DMS 273 (cell line): ENCODE results near the gene PCBP3.

Experiments
- DNase-seq: peaks from one replicate; lab custom pipeline; 2025; ENCODE audit not compliant: unreplicated experiment; lab: John Stamatoyannopoulos, UW

PCBP3 gene

GRCh38 chr21:45778686-45779085 is 135.2 kb downstream of the PCBP3 start:
- DNase-seq, result no peak

- no peak for DNase-seq
Observed at GRCh38 chr21:45779226-45779625, 135.7 kb downstream of the PCBP3 start.

GRCh38 chr21:45780647-45781046 is 137.1 kb downstream of the PCBP3 start:
- no peak for DNase-seq

- no peak for DNase-seq
Observed at GRCh38 chr21:45781741-45782140, 138.2 kb downstream of the PCBP3 start.

- DNase-seq, result no peak
Observed at GRCh38 chr21:45786660-45787059, 143.1 kb downstream of the PCBP3 start.

GRCh38 chr21:45787371-45787770 is 143.8 kb downstream of the PCBP3 start:
- DNase-seq, result no peak

- DNase-seq, result no peak
Observed at GRCh38 chr21:45788198-45788597, 144.7 kb downstream of the PCBP3 start.

- DNase-seq, result no peak
Observed at GRCh38 chr21:45788637-45789506, 145.3 kb downstream of the PCBP3 start.

- no peak for DNase-seq
Observed at GRCh38 chr21:45790427-45790826, 146.9 kb downstream of the PCBP3 start.

- no peak for DNase-seq
Observed at GRCh38 chr21:45791562-45792418, 148.3 kb downstream of the PCBP3 start.

- DNase-seq, result no peak
Observed at GRCh38 chr21:45792682-45793383, 149.3 kb downstream of the PCBP3 start.

- DNase-seq, result no peak
Observed at GRCh38 chr21:45794027-45794426, 150.5 kb downstream of the PCBP3 start.

GRCh38 chr21:45796003-45796402 is 152.5 kb downstream of the PCBP3 start:
- no peak for DNase-seq

- no peak for DNase-seq
Observed at GRCh38 chr21:45797338-45797737, 153.8 kb downstream of the PCBP3 start.

GRCh38 chr21:45799765-45800338 is 156.3 kb downstream of the PCBP3 start:
- no peak for DNase-seq

- no peak for DNase-seq
Observed at GRCh38 chr21:45800339-45801080, 157.0 kb downstream of the PCBP3 start.

GRCh38 chr21:45801129-45801964 is 157.8 kb downstream of the PCBP3 start:
- no peak for DNase-seq

GRCh38 chr21:45801989-45802388 is 158.5 kb downstream of the PCBP3 start:
- DNase-seq, result no peak

- no peak for DNase-seq
Observed at GRCh38 chr21:45802425-45802824, 158.9 kb downstream of the PCBP3 start.
